K562 (cell line): ENCODE results near the gene KLK3. TPM values are rescaled to one million over a fixed set of nuclear protein-coding genes. Genes with fewer than 3 reads are reported as not detected.

ENCODE experiments used
- CCNT2 ChIP-seq: IDR thresholded peaks from 2 replicates; pipeline ENCODE4 v1.6.1; 2011; ENCODE audit warnings: borderline replicate concordance, low read depth, mild to moderate bottlenecking, moderate library complexity, mixed read lengths, low read length; ENCODE audit not compliant: insufficient read length; ENCODE audit errors: extremely low read depth
- CXXC5 ChIP-seq: fragments of 250-450 bp; sonication (Bioruptor Pico); IDR thresholded peaks from 2 replicates; pipeline ENCODE4 v1.8.0; 2022; ENCODE audit warnings: inconsistent platforms, mild to moderate bottlenecking, moderate library complexity
- FOXP4 ChIP-seq: sonication (generic); formaldehyde crosslinking; IDR thresholded peaks from 2 replicates; pipeline ENCODE4 v1.8.0; 2022; ENCODE audit warnings: mild to moderate bottlenecking, missing genetic modification reagents, borderline replicate concordance
- HIVEP1 ChIP-seq: fragments of 250-450 bp; sonication (Bioruptor Pico); IDR thresholded peaks from 2 replicates; pipeline ENCODE4 v1.4.0; 2020; ENCODE audit warnings: mild to moderate bottlenecking
- POLR3A ChIP-seq: IDR thresholded peaks from 2 replicates; pipeline ENCODE4 v1.6.1; 2011; ENCODE audit warnings: borderline replicate concordance, mild to moderate bottlenecking, moderate library complexity; ENCODE audit not compliant: insufficient read length, insufficient read depth; ENCODE audit errors: extremely low read depth
- RBM25 ChIP-seq: fragments of 200-400 bp; formaldehyde crosslinking; IDR thresholded peaks from 2 replicates; pipeline ENCODE4 v1.6.1; 2018; ENCODE audit warnings: low read length, low read depth, moderate library complexity; ENCODE audit not compliant: severe bottlenecking
- SMARCB1 ChIP-seq: IDR thresholded peaks from 2 replicates; pipeline ENCODE4 v1.6.1; 2011; ENCODE audit warnings: improper control_type of control experiment, low read depth; ENCODE audit not compliant: insufficient read length
- SPI1 ChIP-seq: IDR thresholded peaks from 2 replicates; pipeline ENCODE4 v1.6.1; 2011; ENCODE audit warnings: low read depth, low read length, control low read depth, borderline replicate concordance
- TOE1 ChIP-seq, 2 experiments: fragments of 450-650 bp in 1 of 2; sonication (generic) in 1 of 2; formaldehyde crosslinking in 1 of 2; IDR thresholded peaks; 2 replicates each; pipeline versions ENCODE4 v1.7.1 to v1.8.0; 2016 to 2022; ENCODE audit warnings: borderline replicate concordance in 2 of 2, mild to moderate bottlenecking in 2 of 2, antibody characterized with exemption in 1 of 2, inconsistent platforms in 1 of 2, low read depth in 1 of 2, missing genetic modification reagents in 1 of 2, moderate library complexity in 1 of 2
- WHSC1 ChIP-seq: IDR thresholded peaks from one replicate; pipeline ENCODE4 v1.6.1; 2012; ENCODE audit warnings: low read length, control low read depth, inconsistent platforms
- ZBTB33 ChIP-seq: sonication (generic); formaldehyde crosslinking; IDR thresholded peaks from 2 replicates; pipeline ENCODE4 v1.8.1; 2023; ENCODE audit warnings: mild to moderate bottlenecking, missing genetic modification reagents
- ZNF121 ChIP-seq: sonication (generic); formaldehyde crosslinking; conservative IDR thresholded peaks from 2 replicates; pipeline ENCODE4 v1.8.0; 2022; ENCODE audit warnings: missing genetic modification reagents
- ZNF407 ChIP-seq: fragments of 450-650 bp; IDR thresholded peaks from 2 replicates; pipeline ENCODE4 v1.6.1; 2016; ENCODE audit warnings: low read depth
- ZNF444 ChIP-seq: fragments of 250-450 bp; sonication (Bioruptor Pico); IDR thresholded peaks from 2 replicates; pipeline ENCODE4 v1.4.0; 2020; ENCODE audit warnings: mild to moderate bottlenecking, moderate library complexity
- polyA plus RNA-seq, 8 experiments: library from polyadenylated mRNA; depleted of rRNA in 4 of 8; stranded (reverse) in 5 of 8; unstranded in 3 of 8; fragments of >200 nt; fragmentation: Nextera tagmentation in 2 of 8; fragmentation: Illumina TruSeq in 1 of 8; extraction: Ambion mirVana in 2 of 8; extraction: Trizol in 1 of 8; gene quantifications; 2 replicates each; pipeline versions ENCODE4 v1.2.1 to v1.2.3, GENCODE V29; 2011 to 2014; ENCODE audit warnings: inconsistent platforms in 1 of 8, missing spikeins in 1 of 8
- total RNA-seq, 7 experiments: library from RNA; depleted of rRNA in 6 of 7; stranded (reverse); fragments of >200 nt in 6 of 7; fragmentation: Illumina TruSeq in 2 of 7; extraction: Trizol in 2 of 7; gene quantifications; 2 replicates each; pipeline versions ENCODE4 v1.2.1 to v1.2.3, GENCODE V29; 2011 to 2021; ENCODE audit warnings: low replicate concordance in 1 of 7

Gene KLK3
- total and polyA plus RNA-seq, 9 of the 15 experiments (the other 6 are each of a cell fraction or from before 2014, with no cell fraction given), result not detected

GRCh38 chr19:50820549-50821247, 34.0 kb upstream of the KLK3 start (continued):
- TF ChIP-seq RBM25 (no peak), TOE1 (IDR thresholded peaks at IDR 0.05; ENCODE audit: borderline replicate concordance) (no peak; the same call in 1 of the 2 replicates), TOE1 (CRISPR knock-in tag; IDR thresholded peaks at IDR 0.05; ENCODE audit: borderline replicate concordance, low read depth) (no peak), POLR3A (no peak), ZBTB33 (CRISPR knock-in tag) (no peak), HIVEP1 (no peak), ZNF407 (peak; percentile 60; the same call in 1 of the 2 replicates), FOXP4 (CRISPR knock-in tag) (no peak), SPI1 (peak; percentile 38; the same call in 1 of the 2 replicates), SMARCB1 (no peak), CXXC5 (CRISPR knock-in tag) (0 out of 2 replicates have a peak, but pooled peaks have one; percentile 25), WHSC1 (no peak), ZNF121 (CRISPR knock-in tag) (no peak), ZNF444 (CRISPR knock-in tag) (no peak), CCNT2 (no peak)
